Muscle layer of duodenum (tissue), 2 donors: ENCODE data around the gene MCCD1.
A peak's percentile ranks its signal among the peaks of the same experiment; 100 is the strongest.

Experiments used
- H3K27ac ChIP-seq: one replicate; pipeline ENCODE4 v1.7.0; 2013; ENCODE audit warnings: mild to moderate bottlenecking, low read length
- H3K27me3 ChIP-seq: one replicate; pipeline ENCODE4 v1.7.0; 2013; ENCODE audit warnings: low read depth, mild to moderate bottlenecking, control low read depth, low read length
- H3K36me3 ChIP-seq, 2 donors: one replicate each; pipeline ENCODE4 v1.7.0; 2013; ENCODE audit warnings: low read length in 2 of 2, control low read depth in 1 of 2, mild to moderate bottlenecking in 1 of 2; ENCODE audit not compliant: insufficient read depth in 2 of 2, control insufficient read depth in 1 of 2
- H3K4me1 ChIP-seq, 2 donors: one replicate each; pipeline ENCODE4 v1.7.0; 2013; ENCODE audit warnings: low read length in 2 of 2, mild to moderate bottlenecking in 2 of 2, control low read depth in 1 of 2, moderate library complexity in 1 of 2; ENCODE audit not compliant: insufficient read depth in 2 of 2, control insufficient read depth in 1 of 2
- H3K4me3 ChIP-seq, 2 donors: one replicate each; pipeline ENCODE4 v1.7.0; 2013; ENCODE audit warnings: low read length in 2 of 2, low read depth in 1 of 2, mild to moderate bottlenecking in 1 of 2
- H3K9me3 ChIP-seq, 2 donors: one replicate each; pipeline ENCODE4 v1.7.0; 2013; ENCODE audit warnings: low read length in 2 of 2, control low read depth in 1 of 2, mild to moderate bottlenecking in 1 of 2; ENCODE audit not compliant: control insufficient read depth in 1 of 2
- donor health status: healthy.

MCCD1 gene

DNA sequence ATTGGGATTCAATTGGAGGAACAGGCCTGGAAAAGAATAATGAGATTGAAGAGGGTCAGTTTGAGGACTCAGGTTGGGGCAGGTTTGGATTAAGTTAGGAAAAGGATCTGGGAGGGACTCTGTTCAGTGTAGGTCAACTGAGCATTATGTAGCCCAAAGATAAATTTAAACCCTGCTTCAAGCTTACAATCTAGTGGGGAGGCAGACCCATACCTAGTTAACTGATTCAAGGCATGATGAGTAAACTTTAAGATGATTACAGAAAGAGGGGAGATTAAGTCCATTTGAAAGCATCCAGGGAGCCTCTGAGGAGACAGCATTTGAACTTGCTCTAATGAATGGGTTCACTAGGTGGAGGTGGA is 31.9 kb downstream of the MCCD1 start:
- Histone ChIP-seq H3K9me3 (no peaks in the 10 kb centered on the region), H3K27ac (no peak overlapping the region), H3K36me3 (peaks cover 10 to 36% of the 10 kb centered on the region in 2 donors), H3K27me3 (no peaks in the 10 kb centered on the region), H3K4me3 (no peak overlapping the region), H3K4me1 (peaks cover 0 to 8% of the 10 kb centered on the region in 2 donors)

DNA sequence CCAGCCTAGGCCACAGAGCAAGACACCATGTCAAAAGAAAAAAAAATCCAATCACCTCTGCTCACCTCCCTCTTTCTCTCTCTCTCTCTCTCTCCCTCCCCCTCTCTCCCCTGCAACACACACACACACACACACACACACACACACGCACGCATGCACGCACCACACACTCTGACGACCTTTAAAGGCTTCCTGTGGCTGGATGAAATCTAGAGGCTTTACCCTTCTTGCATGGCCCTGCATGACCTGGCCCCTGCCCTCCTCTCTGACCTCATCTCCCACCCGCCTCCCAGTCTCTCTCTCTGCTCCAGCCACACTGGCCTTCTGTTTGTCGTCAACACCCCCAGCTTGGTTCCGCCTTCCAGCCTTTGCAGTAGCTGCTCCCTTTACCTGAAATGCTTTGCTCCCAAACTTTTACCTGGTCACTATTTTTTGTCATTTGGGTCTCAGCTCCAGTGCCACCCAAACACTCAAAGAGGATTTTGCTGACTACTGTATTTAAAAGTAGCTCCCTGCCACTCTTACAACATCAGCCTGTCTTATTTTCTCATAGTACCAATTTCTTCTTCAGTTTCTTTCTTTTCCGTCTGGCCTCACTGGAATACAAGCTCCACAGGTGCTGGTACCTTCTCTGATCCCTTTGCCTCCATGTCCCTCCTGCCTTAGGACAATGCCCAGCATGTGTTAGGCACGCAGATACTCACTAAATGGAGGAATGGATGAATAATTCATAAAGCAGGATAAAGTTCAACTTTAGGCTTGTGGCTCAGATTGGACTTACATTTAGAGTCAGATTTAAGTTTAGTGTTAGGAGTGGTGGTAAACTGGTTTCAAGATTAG is 39.0 kb downstream of the MCCD1 start:
- no peaks in the 10 kb centered on the region for H3K4me1 ChIP-seq

DNA sequence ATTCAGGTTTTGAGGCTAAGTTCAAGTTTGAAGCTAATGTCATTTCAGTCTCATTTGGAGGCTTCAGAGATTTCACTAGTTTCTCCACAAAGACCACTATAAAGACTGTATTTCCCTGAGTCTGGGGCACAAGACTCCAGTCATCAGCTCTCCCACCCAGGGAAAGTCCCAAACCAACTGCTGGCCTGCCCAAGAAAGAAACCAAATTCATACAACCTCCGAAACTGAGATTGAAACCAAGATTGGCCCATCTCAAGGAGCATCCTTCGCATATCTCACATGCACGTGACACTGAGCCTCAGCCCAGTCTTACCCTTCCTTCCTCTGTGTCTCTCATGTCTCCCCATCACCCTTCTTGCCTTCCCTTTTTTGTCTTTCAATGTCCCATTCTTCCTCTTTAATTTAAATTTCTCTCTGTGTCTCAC is 39.8 kb downstream of the MCCD1 start:
- H3K36me3 ChIP-seq, result no peaks in the 10 kb centered on the region
- no peaks in the 10 kb centered on the region for H3K27me3 ChIP-seq
- H3K9me3 ChIP-seq, result no peaks in the 10 kb centered on the region
- no peak overlapping the region for H3K27ac ChIP-seq
- H3K4me1 ChIP-seq, result no peaks in the 10 kb centered on the region
- H3K4me3 ChIP-seq, result no peak overlapping the region

More for the DNA sequence above, 39.0 kb downstream of the MCCD1 start:
- Histone ChIP-seq H3K4me3 (no peak overlapping the region), H3K27me3 (no peaks in the 10 kb centered on the region), H3K27ac (no peak overlapping the region), H3K36me3 (no peaks in the 10 kb centered on the region), H3K9me3 (no peaks in the 10 kb centered on the region)

GRCh38 chr6:31569861-31570536 is 41.2 kb downstream of the MCCD1 start:
- no peaks in the 10 kb centered on the region for H3K36me3 ChIP-seq
- H3K4me3 ChIP-seq, result no peak overlapping the region
- H3K9me3 ChIP-seq, result no peaks in the 10 kb centered on the region
- H3K27me3 ChIP-seq, result no peaks in the 10 kb centered on the region
- H3K27ac ChIP-seq, result no peak overlapping the region
- no peaks in the 10 kb centered on the region for H3K4me1 ChIP-seq

GRCh38 chr6:31572041-31572911 is 43.5 kb downstream of the MCCD1 start, which contains the start of gene LTA:
Gene LTA, plus strand, starts transcription at chr6:31572289. Its CDS starts 454 bp downstream, at chr6:31572743.
- H3K4me3 ChIP-seq, result no peak within 1 kb of the TSS
- H3K9me3 ChIP-seq, result no peaks in the 10 kb centered on the region
- no peaks in the 10 kb centered on the region for H3K4me1 ChIP-seq
- no peaks in the 10 kb centered on the region for H3K27me3 ChIP-seq
- no peaks in the 10 kb centered on the region for H3K36me3 ChIP-seq
- no peak within 1 kb of the TSS for H3K27ac ChIP-seq

- Histone ChIP-seq H3K27ac (no peak overlapping the region), H3K36me3 (no peaks in the 10 kb centered on the region), H3K9me3 (no peaks in the 10 kb centered on the region), H3K27me3 (no peaks in the 10 kb centered on the region), H3K4me1 (no peaks in the 10 kb centered on the region), H3K4me3 (no peak overlapping the region)
Measured at GRCh38 chr6:31573239-31574105, 44.7 kb downstream of the MCCD1 start.

DNA sequence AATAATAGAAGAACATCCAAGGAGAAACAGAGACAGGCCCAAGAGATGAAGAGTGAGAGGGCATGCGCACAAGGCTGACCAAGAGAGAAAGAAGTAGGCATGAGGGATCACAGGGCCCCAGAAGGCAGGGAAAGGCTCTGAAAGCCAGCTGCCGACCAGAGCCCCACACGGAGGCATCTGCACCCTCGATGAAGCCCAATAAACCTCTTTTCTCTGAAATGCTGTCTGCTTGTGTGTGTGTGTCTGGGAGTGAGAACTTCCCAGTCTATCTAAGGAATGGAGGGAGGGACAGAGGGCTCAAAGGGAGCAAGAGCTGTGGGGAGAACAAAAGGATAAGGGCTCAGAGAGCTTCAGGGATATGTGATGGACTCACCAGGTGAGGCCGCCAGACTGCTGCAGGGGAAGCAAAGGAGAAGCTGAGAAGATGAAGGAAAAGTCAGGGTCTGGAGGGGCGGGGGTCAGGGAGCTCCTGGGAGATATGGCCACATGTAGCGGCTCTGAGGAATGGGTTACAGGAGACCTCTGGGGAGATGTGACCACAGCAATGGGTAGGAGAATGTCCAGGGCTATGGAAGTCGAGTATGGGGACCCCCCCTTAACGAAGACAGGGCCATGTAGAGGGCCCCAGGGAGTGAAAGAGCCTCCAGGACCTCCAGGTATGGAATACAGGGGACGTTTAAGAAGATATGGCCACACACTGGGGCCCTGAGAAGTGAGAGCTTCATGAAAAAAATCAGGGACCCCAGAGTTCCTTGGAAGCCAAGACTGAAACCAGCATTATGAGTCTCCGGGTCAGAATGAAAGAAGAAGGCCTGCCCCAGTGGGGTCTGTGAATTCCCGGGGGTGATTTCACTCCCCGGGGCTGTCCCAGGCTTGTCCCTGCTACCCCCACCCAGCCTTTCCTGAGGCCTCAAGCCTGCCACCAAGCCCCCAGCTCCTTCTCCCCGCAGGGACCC is 45.6 kb downstream of the MCCD1 start:
- Histone ChIP-seq H3K4me3 (no peak overlapping the region), H3K27me3 (no peaks in the 10 kb centered on the region), H3K27ac (no peak overlapping the region), H3K4me1 (no peaks in the 10 kb centered on the region), H3K9me3 (no peaks in the 10 kb centered on the region), H3K36me3 (no peaks in the 10 kb centered on the region)

- Histone ChIP-seq H3K4me1 (peaks cover 0 to 3% of the 10 kb centered on the region in 2 donors), H3K36me3 (no peaks in the 10 kb centered on the region), H3K9me3 (no peaks in the 10 kb centered on the region), H3K27ac (no peak within 1 kb of the TSS), H3K27me3 (no peaks in the 10 kb centered on the region), H3K4me3 (peak within 1 kb of the TSS; percentile 32 to 45)
Measured at GRCh38 chr6:31575335-31575901, 46.7 kb downstream of the MCCD1 start, which contains the start of gene TNF. Gene TNF, plus strand, starts transcription at chr6:31575565. Its CDS starts 177 bp downstream, at chr6:31575742.

GRCh38 chr6:31575952-31576685 is 47.4 kb downstream of the MCCD1 start:
- Histone ChIP-seq H3K27ac (no peak overlapping the region), H3K36me3 (no peaks in the 10 kb centered on the region), H3K9me3 (no peaks in the 10 kb centered on the region), H3K4me3 (peak overlapping the region; percentile 32 to 45), H3K4me1 (peaks cover 0 to 6% of the 10 kb centered on the region in 2 donors), H3K27me3 (no peaks in the 10 kb centered on the region)
